Measurements from ENCODE around the gene APOL6. TPM values are rescaled to one million over a fixed set of nuclear protein-coding genes. Genes with fewer than 3 reads are reported as not detected.

APOL6 gene
- total and polyA plus RNA-seq, 2 of the 4 experiments (the other 2 are of a cell fraction) = 1.2 to 7.2 TPM

DNA sequence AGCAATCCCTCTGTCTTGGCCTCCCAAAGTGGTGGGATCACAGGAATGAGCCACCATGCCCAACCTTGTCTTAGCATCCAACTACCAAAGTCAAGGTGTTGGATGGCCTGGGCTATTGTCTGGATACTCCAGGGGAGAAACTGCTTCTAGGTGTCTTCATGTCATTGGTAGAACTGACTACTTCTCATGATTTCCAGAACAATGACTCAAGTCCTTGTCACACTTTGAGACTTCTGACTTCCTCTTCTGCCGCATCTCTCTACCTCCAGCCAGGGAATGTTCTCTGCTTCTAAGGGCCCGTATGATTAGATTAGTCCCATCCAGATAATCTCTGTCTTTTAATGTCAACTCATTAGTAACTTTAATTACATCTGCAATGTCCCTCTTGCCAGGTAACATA lies 30.6 kb downstream of the APOL6 start:
- ATAC-seq (ENCODE audit: low read depth) = no peak
- Histone ChIP-seq H2BK15ac (ENCODE audit: low read depth, low read length) (no peak overlapping the region), H3K4me2 (ENCODE audit: low read depth, low read length) (no peak overlapping the region), H3K9ac (ENCODE audit: low read depth, low read length) (no peak overlapping the region), H4K20me1 (ENCODE audit: insufficient read depth, low read length) (no peaks in the 10 kb centered on the region), H3K4me1 (ENCODE audit: control insufficient read depth, insufficient read depth, low read length) (no peaks in the 10 kb centered on the region), H3K9me1 (ENCODE audit: insufficient read depth, low read length) (no peaks in the 10 kb centered on the region), H3K9me3 (ENCODE audit: control insufficient read depth, insufficient read depth, low read length) (peaks cover 6% of the 10 kb centered on the region; the same call in 1 of the 2 replicates), H3K27ac (ENCODE audit: insufficient read depth, low read length) (no peak overlapping the region), H3K79me1 (ENCODE audit: low read depth in 1 of 2, low read length in 2 of 2) (no peaks in the 10 kb centered on the region), H3K18ac (ENCODE audit: low read depth, low read length) (no peak overlapping the region), H2BK5ac (ENCODE audit: low read depth, low read length, poor library complexity, severe bottlenecking) (no peak overlapping the region), H3K27me3 (ENCODE audit: control insufficient read depth, insufficient read depth, low read length) (no peaks in the 10 kb centered on the region; the same call in 1 of the 2 replicates), H2BK20ac (ENCODE audit: low read depth, low read length) (no peak overlapping the region), H4K8ac (ENCODE audit: low read depth in 2 of 2, low read length in 2 of 2) (no peak overlapping the region), H2AFZ (replicated peaks; ENCODE audit: low read length, poor library complexity) (no peak overlapping the region), H4K91ac (ENCODE audit: insufficient read depth, low read depth, low read length) (no peak overlapping the region), H2BK120ac (ENCODE audit: low read depth, low read length) (no peak overlapping the region), H3K4me3 (ENCODE audit: insufficient read depth, low read depth, low read length) (no peak overlapping the region), H3K14ac (replicated peaks; ENCODE audit: low read depth, low read length) (no peak overlapping the region), H3K4ac (ENCODE audit: low read depth, low read length) (no peak overlapping the region), H4K5ac (ENCODE audit: low read depth, low read length) (no peak overlapping the region), H3K56ac (ENCODE audit: extremely low read depth, insufficient read depth, low read length) (no peak overlapping the region), H3K36me3 (ENCODE audit: control insufficient read depth, insufficient read depth, low read length) (no peaks in the 10 kb centered on the region), H3K23ac (ENCODE audit: low read depth, low read length) (no peak overlapping the region), H2AK9ac (replicated peaks; ENCODE audit: low read depth, low read length, poor library complexity) (no peak overlapping the region), H2AK5ac (ENCODE audit: low read depth, low read length) (no peak overlapping the region; the same call in 1 of the 2 replicates)
- POLR2A ChIA-PET (ENCODE audit: unreplicated experiment) = no interaction called here
- BruUV-seq (replicated peaks) = no TSS peak
- WGBS, 2 experiments (ENCODE audit: extremely low coverage in 2 of 2, insufficient read length in 1 of 2) = 40% methylated on average over 1 of the region's 2 CpGs; no CpG with 5 or more reads in 1 of the 2 experiments
- CTCF ChIA-PET = interaction anchor here (0.8 kb wide), 1 partner anchor 11 kb away, joined by 3 read pairs; no protein-coding TSS in a partner anchor
- dilution Hi-C loops (cut with HindIII; ENCODE audit: low sequenced_read_pairs, unreplicated experiment) = no loop called here
- in situ Hi-C loops (cut with MboI; ENCODE audit: low sequenced_read_pairs) = no loop called here
- no peak for DNase-seq
- no peak for TF ChIP-seq MAZ (IDR thresholded peaks at IDR 0.05; ENCODE audit: borderline replicate concordance, low read depth, low read length)
- no peak for TF ChIP-seq RCOR1 (IDR thresholded peaks at IDR 0.05; ENCODE audit: insufficient replicate concordance, low read length)
- TF ChIP-seq RFX5 (IDR thresholded peaks at IDR 0.05; ENCODE audit: low read depth, low read length) = no peak
- TF ChIP-seq RAD21 (IDR thresholded peaks at IDR 0.05; ENCODE audit: low read length) = no peak
- TF ChIP-seq MAFK (IDR thresholded peaks at IDR 0.05; ENCODE audit: low read depth, low read length) = no peak
- TF ChIP-seq POLR2A (IDR thresholded peaks at IDR 0.05; ENCODE audit: low read depth, low read length) = no peak
- TF ChIP-seq, protein P1, sequence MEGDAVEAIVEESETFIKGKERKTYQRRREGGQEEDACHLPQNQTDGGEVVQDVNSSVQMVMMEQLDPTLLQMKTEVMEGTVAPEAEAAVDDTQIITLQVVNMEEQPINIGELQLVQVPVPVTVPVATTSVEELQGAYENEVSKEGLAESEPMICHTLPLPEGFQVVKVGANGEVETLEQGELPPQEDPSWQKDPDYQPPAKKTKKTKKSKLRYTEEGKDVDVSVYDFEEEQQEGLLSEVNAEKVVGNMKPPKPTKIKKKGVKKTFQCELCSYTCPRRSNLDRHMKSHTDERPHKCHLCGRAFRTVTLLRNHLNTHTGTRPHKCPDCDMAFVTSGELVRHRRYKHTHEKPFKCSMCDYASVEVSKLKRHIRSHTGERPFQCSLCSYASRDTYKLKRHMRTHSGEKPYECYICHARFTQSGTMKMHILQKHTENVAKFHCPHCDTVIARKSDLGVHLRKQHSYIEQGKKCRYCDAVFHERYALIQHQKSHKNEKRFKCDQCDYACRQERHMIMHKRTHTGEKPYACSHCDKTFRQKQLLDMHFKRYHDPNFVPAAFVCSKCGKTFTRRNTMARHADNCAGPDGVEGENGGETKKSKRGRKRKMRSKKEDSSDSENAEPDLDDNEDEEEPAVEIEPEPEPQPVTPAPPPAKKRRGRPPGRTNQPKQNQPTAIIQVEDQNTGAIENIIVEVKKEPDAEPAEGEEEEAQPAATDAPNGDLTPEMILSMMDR (conservative IDR thresholded peaks at IDR 0.05; ENCODE audit: low read depth, low read length) = no peak
- TF ChIP-seq NFE2L2 (IDR thresholded peaks at IDR 0.05; ENCODE audit: low read depth, low read length) = no peak
- TF ChIP-seq, protein P2, sequence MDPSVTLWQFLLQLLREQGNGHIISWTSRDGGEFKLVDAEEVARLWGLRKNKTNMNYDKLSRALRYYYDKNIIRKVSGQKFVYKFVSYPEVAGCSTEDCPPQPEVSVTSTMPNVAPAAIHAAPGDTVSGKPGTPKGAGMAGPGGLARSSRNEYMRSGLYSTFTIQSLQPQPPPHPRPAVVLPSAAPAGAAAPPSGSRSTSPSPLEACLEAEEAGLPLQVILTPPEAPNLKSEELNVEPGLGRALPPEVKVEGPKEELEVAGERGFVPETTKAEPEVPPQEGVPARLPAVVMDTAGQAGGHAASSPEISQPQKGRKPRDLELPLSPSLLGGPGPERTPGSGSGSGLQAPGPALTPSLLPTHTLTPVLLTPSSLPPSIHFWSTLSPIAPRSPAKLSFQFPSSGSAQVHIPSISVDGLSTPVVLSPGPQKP (IDR thresholded peaks at IDR 0.05; ENCODE audit: borderline replicate concordance, low read depth, low read length) = no peak
- TF ChIP-seq SMC3 (IDR thresholded peaks at IDR 0.05; ENCODE audit: low read depth, low read length) = no peak
- no peak for TF ChIP-seq FOS (IDR thresholded peaks at IDR 0.05; ENCODE audit: low read depth, low read length)
- no peak for TF ChIP-seq BHLHE40 (IDR thresholded peaks at IDR 0.05; ENCODE audit: low read depth, low read length)
- intact Hi-C loops (cut with micrococcal nuclease) = no loop called here
